ENCODE results near the gene SAMD11. TPM values are rescaled to one million over a fixed set of nuclear protein-coding genes. Genes with fewer than 3 reads are reported as not detected.
A peak's percentile ranks its signal among the peaks of the same experiment; 100 is the strongest.

SAMD11 gene
- total RNA-seq, 2 donors from 2014 or later, result 0.12 to 0.17 TPM

DNA sequence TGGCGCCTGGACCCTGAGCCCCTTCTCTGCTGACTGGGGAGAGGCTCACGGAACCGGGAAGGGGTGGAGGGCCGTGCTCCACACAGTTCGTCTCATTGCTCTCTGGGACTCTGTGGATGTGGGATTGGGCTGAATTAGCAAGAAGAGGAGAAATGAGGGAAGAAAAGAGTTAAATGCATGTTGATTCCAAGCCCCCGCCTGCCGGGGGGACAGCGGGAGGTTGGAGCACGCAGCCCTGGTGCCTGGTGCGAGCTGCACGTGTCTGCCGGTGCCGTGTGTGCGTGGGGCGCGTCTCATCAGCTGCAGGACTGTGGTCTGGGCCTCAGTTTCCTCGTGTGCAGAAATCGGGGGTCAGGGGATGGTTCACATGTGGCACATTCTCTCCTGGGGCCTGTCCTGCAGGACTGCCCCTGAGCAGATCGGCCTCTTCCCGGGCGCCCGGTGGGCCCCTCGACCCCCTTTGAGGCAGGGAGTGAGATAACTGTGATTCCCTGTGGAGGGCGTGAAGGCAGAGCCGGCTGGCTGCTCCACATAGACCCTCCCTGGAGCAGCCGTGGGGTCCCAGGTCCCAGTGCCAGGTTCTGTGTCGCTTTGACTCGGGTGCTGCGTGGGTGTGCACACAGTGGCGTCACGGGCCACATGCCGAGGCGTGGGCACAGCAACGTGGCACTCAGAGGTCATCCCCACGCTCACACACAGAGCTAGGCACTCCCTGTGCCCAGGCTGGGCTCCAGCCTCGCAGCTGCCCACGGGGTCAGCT, 11.4 kb downstream of the SAMD11 start:
- Mint-ChIP-seq H3K27me3 (ENCODE audit: low read depth) (peaks cover 30% of the 10 kb centered on the region), H3K4me3 (peak overlapping the region in 1 of 2 donors; percentile 8), H3K36me3 (ENCODE audit: insufficient read depth in 2 of 2) (no peaks in the 10 kb centered on the region), H3K9me3 (no peaks in the 10 kb centered on the region), H3K4me1 (ENCODE audit: low read depth) (peaks cover 5% of the 10 kb centered on the region), H3K27ac (no peak overlapping the region)
- ATAC-seq (replicated peaks in 1 of 2) (no peak), DNase-seq (no peak)

DNA sequence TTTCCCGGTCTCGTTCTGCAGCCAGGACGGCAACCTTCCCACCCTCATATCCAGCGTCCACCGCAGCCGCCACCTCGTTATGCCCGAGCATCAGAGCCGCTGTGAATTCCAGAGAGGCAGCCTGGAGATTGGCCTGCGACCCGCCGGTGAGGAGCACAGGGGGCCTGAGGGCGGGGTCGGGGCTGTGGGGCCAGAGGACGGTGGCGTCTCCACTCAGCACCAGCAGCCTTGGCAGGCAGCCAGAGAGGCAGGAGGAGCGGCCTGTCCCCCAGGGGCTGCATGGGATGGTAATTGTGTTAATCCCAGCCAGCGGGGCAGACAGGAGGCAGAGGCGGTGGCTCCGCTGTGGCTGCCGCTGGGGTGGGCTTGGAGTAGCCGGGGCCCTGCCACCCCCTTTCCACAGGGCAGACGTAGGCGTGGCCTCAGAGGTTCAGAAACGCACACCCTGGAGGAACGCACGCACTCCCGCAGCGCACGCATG, 12.1 kb downstream of the SAMD11 start:
- no peaks in the 10 kb centered on the region for H3K36me3 Mint-ChIP-seq (ENCODE audit: insufficient read depth in 2 of 2)

GRCh38 chr1:936348-937264, 12.9 kb downstream of the SAMD11 start:
- peaks cover 36% of the 10 kb centered on the region for H3K27me3 Mint-ChIP-seq (ENCODE audit: low read depth)
- DNase-seq (no peak), ATAC-seq (replicated peaks in 1 of 2) (no peak)
- no peak overlapping the region for H3K27ac Mint-ChIP-seq
- no peaks in the 10 kb centered on the region for H3K9me3 Mint-ChIP-seq
- no peaks in the 10 kb centered on the region for H3K36me3 Mint-ChIP-seq (ENCODE audit: insufficient read depth in 2 of 2)
- peaks cover 11% of the 10 kb centered on the region for H3K4me1 Mint-ChIP-seq (ENCODE audit: low read depth)
- no peak overlapping the region for H3K4me3 Mint-ChIP-seq

More for the DNA sequence above, 12.1 kb downstream of the SAMD11 start:
- Mint-ChIP-seq H3K4me3 (no peak overlapping the region), H3K4me1 (ENCODE audit: low read depth) (peaks cover 5% of the 10 kb centered on the region), H3K27ac (no peak overlapping the region), H3K27me3 (ENCODE audit: low read depth) (peaks cover 30% of the 10 kb centered on the region), H3K9me3 (no peaks in the 10 kb centered on the region)
- DNase-seq, result no peak
- no peak for ATAC-seq (replicated peaks in 1 of 2)

DNA sequence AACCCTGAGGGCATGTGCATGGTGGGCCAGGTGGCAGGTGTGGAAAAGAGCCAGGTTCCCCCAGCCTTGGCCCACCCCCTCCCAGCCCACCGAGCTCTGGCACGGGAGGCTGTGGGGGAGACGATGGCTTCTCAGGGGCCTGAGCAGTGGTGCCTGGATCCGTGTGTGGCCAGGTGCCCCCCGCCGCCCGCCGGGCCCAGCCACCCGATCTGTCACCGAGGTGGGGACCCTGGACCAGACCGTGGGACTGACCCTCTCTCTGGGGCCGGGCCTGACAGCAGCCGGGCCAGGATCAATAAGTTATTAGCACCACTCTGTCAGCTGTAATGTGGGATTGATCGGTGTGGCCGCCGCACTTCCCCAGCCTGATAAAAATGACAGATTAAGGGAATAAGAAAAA, 13.8 kb downstream of the SAMD11 start:
- H3K36me3 Mint-ChIP-seq (ENCODE audit: insufficient read depth in 2 of 2), result no peaks in the 10 kb centered on the region
- peaks cover 36% of the 10 kb centered on the region for H3K27me3 Mint-ChIP-seq (ENCODE audit: low read depth)
- no peak overlapping the region for H3K27ac Mint-ChIP-seq
- H3K4me3 Mint-ChIP-seq, result no peak overlapping the region
- DNase-seq (no peak), ATAC-seq (replicated peaks in 1 of 2) (no peak)
- peaks cover 11% of the 10 kb centered on the region for H3K4me1 Mint-ChIP-seq (ENCODE audit: low read depth)
- H3K9me3 Mint-ChIP-seq, result no peaks in the 10 kb centered on the region

GRCh38 chr1:938088-938683, 14.5 kb downstream of the SAMD11 start:
- Mint-ChIP-seq H3K4me3 (no peak overlapping the region), H3K27ac (no peak overlapping the region), H3K27me3 (ENCODE audit: low read depth) (peaks cover 35% of the 10 kb centered on the region), H3K9me3 (no peaks in the 10 kb centered on the region), H3K4me1 (ENCODE audit: low read depth) (peaks cover 11% of the 10 kb centered on the region), H3K36me3 (ENCODE audit: insufficient read depth in 2 of 2) (no peaks in the 10 kb centered on the region)
- ATAC-seq (replicated peaks in 1 of 2) (peak; percentile 51 to 52), DNase-seq (peak; percentile 30 to 35)

DNA sequence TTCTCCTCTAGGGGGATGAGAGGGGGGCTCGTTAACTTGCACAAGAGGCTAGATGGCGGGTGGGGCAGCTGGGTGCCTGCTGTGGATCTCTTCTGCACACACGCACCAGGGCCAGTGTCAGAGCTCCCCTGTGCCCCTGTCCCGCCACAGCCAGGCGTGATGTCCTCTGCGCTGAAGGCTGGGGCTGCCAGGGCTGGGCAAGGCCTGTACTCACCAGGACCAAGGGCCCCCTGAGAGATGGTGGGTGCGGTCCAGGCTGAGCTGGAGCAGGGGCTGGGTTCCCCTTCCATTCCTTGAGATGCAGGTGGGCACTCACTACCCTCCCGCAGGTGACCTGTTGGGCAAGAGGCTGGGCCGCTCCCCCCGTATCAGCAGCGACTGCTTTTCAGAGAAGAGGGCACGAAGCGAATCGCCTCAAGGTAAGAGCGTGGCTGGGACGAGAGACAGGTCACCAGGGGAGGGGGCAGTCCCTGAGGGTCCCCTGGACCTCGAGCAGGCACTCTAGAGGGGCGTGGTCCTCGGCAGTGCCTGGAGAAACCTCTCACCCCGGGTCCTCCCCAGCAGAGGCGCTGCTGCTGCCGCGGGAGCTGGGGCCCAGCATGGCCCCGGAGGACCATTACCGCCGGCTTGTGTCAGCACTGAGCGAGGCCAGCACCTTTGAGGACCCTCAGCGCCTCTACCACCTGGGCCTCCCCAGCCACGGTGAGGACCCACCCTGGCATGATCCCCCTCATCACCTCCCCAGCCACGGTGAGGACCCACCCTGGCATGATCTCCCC, 15.2 kb downstream of the SAMD11 start:
- Mint-ChIP-seq H3K9me3 (no peaks in the 10 kb centered on the region), H3K27me3 (ENCODE audit: low read depth) (peaks cover 29% of the 10 kb centered on the region), H3K36me3 (ENCODE audit: insufficient read depth in 2 of 2) (no peaks in the 10 kb centered on the region), H3K4me1 (ENCODE audit: low read depth) (peaks cover 11% of the 10 kb centered on the region), H3K27ac (no peak overlapping the region), H3K4me3 (no peak overlapping the region)
- ATAC-seq (replicated peaks in 1 of 2) (no peak), DNase-seq (no peak)

- no peaks in the 10 kb centered on the region for H3K9me3 Mint-ChIP-seq
- DNase-seq, result no peak
- H3K36me3 Mint-ChIP-seq (ENCODE audit: insufficient read depth in 2 of 2), result no peaks in the 10 kb centered on the region
- H3K4me3 Mint-ChIP-seq, result no peak overlapping the region
- peaks cover 11% of the 10 kb centered on the region for H3K4me1 Mint-ChIP-seq (ENCODE audit: low read depth)
- H3K27ac Mint-ChIP-seq, result no peak overlapping the region
- no peak for ATAC-seq (replicated peaks in 1 of 2)
- H3K27me3 Mint-ChIP-seq (ENCODE audit: low read depth), result peaks cover 29% of the 10 kb centered on the region
These were observed 15.9 kb downstream of the SAMD11 start for GRCh38 chr1:939511-940106.

- DNase-seq (peak; percentile 31 to 32), ATAC-seq (replicated peaks in 1 of 2) (peak; percentile 19 to 24)
- Mint-ChIP-seq H3K4me1 (ENCODE audit: low read depth) (peaks cover 5% of the 10 kb centered on the region), H3K9me3 (no peaks in the 10 kb centered on the region), H3K4me3 (peak overlapping the region; percentile 77 to 83), H3K27me3 (ENCODE audit: low read depth) (peaks cover 21% of the 10 kb centered on the region), H3K27ac (no peak overlapping the region), H3K36me3 (ENCODE audit: insufficient read depth in 2 of 2) (peaks cover 0 to 2% of the 10 kb centered on the region in 2 donors)
These were observed 16.6 kb downstream of the SAMD11 start for GRCh38 chr1:940107-941014.

DNA sequence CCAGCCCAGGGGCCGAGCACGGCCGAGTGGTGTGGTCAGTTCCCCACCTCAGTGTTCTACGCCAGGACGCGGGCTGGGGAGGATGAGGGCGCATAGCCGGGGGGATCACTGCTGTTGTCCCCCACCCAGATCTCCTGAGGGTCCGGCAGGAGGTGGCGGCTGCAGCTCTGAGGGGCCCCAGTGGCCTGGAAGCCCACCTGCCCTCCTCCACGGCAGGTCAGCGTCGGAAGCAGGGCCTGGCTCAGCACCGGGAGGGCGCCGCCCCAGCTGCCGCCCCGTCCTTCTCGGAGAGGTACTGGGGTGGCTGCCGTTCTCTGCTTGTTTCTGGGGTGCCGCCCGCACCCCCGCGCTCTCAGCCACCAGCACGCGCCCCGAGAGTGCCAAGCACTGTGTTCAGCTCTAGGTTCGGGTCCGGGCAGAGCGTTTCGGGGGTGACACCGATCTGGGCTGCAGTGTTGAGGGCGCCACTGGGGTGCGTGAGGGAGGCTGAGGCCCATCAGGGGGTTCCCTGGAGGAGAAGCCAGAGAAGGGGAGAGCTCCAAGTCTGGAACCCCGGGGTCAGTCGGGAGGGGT, 17.4 kb downstream of the SAMD11 start:
- Mint-ChIP-seq H3K9me3 (no peaks in the 10 kb centered on the region), H3K4me1 (ENCODE audit: low read depth) (peaks cover 5% of the 10 kb centered on the region), H3K36me3 (ENCODE audit: insufficient read depth in 2 of 2) (peaks cover 0 to 2% of the 10 kb centered on the region in 2 donors), H3K27ac (no peak overlapping the region), H3K27me3 (ENCODE audit: low read depth) (peaks cover 18% of the 10 kb centered on the region), H3K4me3 (peak overlapping the region; percentile 77 to 83)
- DNase-seq (no peak), ATAC-seq (replicated peaks in 1 of 2) (peak; percentile 14 to 15)

DNA sequence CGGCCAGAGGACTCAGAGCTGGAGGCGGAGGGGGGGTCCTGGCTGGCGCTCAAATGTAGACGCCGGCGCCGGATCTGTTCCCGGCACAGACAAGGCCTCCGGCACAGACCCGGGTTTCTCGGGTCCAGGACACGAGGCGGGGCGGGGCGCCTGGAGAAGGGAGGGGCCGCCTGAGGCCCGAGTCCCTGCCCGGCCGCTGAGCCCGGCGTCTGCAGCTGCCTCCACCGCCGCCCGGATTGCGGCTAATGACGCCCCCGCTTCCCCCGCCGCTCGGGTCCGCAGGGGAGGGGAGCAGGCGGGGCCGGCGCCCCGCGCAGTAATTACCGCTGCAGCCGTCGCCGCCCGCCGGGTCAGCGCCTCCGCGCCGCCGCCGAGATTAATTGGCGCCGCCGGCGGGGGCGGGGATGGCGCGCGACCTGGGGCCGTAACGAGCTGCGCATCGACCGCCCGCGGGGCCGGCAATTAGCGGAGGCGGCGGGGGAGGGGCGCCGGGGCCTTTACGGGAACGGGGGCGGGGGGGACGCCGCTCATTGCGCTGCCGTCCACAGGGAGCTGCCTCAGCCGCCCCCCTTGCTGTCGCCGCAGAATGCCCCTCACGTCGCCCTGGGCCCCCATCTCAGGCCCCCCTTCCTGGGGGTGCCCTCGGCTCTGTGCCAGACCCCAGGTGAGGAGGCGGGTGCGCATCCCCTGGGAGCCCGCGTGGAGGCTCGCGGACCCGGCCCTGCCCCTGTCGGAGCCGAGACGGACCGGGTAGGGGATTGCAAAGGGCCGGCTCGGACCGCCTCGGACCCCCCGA, 18.1 kb downstream of the SAMD11 start:
- H3K4me1 Mint-ChIP-seq (ENCODE audit: low read depth), result peaks cover 5% of the 10 kb centered on the region
- peaks cover 18% of the 10 kb centered on the region for H3K27me3 Mint-ChIP-seq (ENCODE audit: low read depth)
- H3K36me3 Mint-ChIP-seq (ENCODE audit: insufficient read depth in 2 of 2), result peaks cover 0 to 2% of the 10 kb centered on the region in 2 donors
- DNase-seq (peak; percentile 35 to 42), ATAC-seq (replicated peaks in 1 of 2) (peak; percentile 16 to 27)
- H3K4me3 Mint-ChIP-seq, result peak overlapping the region; percentile 77 to 83
- no peaks in the 10 kb centered on the region for H3K9me3 Mint-ChIP-seq
- H3K27ac Mint-ChIP-seq, result no peak overlapping the region

All from activated T-cell treated with anti-CD3 and anti-CD28 coated beads, Interleukin-2, amount 50 U/mL, for 72 hours (primary cell).